NCI-H146 (cell line): ENCODE data around the gene SMARCA2.

Experiments used
- DNase-seq: peaks from one replicate; lab custom pipeline; 2025; lab: John Stamatoyannopoulos, UW

The SMARCA2 gene

DNA sequence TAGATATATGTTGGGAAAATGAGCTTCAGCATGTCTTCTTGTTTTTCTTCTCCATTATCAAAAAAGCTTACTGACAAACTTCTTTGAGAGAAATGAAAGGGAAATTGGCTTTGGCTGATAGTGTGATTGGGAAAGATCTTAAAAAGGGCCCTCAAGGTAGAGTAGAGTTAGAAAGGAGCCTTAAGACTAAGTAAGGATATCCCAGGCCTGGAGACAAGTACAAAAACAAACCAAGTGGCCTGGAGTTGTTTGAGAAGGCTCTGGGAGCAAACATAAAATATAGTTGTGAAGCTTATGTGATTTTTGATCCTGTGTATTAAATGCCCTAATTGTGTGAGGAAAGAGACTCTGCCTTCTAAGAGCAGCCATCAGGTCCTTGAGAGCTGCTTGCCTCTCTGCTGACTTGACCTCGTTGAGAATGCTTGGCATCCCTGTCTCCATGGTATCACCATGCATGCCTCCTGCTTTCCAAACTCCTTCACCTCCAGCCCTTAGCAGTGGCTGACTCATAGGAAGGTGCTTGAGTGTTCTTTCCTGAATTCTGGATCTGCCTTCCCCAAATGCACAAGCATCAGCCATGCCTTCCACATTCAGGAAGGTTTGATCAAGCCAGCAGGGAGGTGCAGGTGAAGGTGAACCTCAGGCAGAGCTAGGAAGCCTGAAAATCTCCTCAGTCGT lies 78.9 kb downstream of the SMARCA2 start:
- DNase-seq, result no peak

- DNase-seq, result no peak
Observed at GRCh38 chr9:2096376-2096970, 81.3 kb downstream of the SMARCA2 start.

DNA sequence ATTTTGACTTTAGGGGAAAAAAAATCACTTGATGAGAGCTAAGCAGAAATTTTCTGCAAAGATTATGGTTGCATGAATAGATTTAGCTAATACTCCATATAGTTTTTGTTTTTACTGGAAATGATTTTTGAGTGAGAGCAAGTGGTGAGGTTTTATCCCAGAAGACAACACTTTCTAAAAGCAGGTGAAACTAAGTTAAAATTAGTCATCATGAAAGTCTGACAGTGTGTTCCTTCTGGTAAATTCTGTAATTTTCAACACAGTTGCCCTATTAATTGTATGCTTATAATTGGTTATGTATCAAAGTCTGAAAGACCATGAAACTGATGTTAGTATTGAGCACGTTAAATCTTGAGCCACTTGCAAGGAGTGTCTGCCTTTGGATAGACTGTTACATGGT lies 91.5 kb downstream of the SMARCA2 start:
- DNase-seq, result no peak

- no peak for DNase-seq
Observed at GRCh38 chr9:2107906-2108451, 92.8 kb downstream of the SMARCA2 start.

DNA sequence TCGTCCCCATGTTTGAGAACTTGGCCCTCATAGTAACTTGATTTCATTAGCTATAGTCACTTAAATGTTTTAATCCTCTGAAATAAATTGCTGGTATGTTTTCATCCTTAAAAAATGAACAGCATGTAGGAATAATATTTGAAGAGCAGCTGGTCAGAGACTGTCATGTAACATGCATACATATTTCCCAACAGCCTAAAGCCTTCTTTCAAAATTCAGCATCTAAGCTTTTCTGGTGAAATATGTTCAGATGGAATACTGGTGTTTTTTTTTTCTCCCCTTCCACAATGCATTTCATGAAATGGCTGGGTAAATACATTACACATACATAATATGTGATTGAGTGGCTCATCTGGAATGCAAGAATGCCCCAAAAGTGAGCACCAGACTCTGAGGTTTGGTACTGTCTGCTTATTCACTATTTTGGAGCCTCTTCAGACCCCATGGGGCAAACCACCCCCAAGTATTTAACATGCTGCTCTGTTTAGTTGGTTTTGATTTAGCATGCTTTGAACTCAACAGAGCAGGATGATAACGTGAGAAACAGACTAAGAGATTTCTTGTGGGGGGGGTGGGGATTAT lies 94.0 kb downstream of the SMARCA2 start:
- DNase-seq, result no peak

GRCh38 chr9:2110036-2110435 lies 94.9 kb downstream of the SMARCA2 start:
- DNase-seq, result no peak

- peak; percentile 17 for DNase-seq
Observed at GRCh38 chr9:2116073-2116472, 100.9 kb downstream of the SMARCA2 start.

DNA sequence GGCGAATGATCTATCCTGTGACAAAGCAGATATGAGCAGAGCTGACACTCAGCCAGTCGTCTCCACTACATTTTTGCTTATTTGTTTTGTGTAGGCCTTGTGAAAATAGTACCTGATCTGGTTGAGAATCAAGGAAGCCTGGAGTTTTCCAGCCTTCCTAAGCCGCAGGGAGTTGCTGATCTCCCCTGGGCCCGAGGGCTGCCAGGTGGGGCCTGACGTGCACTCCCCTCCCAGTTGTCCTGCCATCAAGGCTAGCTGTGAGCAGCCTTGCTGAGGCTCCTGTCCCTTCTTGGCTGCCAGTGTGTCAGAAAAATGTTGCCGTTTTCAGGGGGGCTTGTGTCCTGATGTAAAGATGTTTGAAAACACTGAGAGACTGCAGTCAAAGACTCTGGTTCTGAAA lies 102.4 kb downstream of the SMARCA2 start:
- no peak for DNase-seq

DNA sequence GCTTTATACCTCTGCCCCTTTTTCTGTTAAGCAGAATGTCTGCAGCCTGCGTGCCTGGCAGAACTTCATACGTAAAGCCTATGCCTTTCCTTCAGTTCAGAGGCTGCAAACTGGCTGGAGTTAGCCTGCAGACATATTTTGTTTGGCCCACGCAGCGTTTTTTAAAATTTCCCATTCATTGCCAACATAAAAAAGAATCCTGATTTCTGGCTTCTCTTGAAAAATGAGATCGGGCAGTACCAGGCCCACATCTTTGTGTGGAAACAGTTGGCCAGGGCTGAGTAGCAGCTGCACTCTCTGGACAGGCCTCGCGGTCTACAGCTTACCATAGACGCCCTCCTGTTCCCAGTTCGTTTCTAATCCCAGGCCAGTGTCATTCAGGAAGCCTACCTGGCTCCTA lies 104.4 kb downstream of the SMARCA2 start:
- no peak for DNase-seq

- DNase-seq, result no peak
Observed at GRCh38 chr9:2120926-2121689, 106.0 kb downstream of the SMARCA2 start.

DNA sequence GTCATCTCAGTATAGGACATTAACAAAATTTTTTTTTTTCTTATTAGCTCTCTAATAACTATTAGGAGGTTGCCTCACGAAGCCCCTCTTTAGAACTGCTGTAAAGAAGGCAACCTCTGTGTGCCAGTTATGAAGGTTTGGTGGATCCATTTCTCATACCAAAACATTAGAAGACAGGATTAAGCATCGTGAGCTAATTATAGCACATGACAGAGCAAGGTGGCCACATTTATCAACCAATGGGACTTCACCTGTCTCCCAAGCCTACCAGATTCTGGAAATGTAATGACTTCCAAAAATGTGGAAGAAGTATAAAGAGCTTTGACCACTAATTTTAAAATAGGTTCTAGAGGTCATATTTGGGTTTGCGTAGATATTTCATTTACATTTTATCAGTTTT lies 107.2 kb downstream of the SMARCA2 start:
- no peak for DNase-seq

GRCh38 chr9:2125906-2126305 lies 110.8 kb downstream of the SMARCA2 start:
- no peak for DNase-seq

DNA sequence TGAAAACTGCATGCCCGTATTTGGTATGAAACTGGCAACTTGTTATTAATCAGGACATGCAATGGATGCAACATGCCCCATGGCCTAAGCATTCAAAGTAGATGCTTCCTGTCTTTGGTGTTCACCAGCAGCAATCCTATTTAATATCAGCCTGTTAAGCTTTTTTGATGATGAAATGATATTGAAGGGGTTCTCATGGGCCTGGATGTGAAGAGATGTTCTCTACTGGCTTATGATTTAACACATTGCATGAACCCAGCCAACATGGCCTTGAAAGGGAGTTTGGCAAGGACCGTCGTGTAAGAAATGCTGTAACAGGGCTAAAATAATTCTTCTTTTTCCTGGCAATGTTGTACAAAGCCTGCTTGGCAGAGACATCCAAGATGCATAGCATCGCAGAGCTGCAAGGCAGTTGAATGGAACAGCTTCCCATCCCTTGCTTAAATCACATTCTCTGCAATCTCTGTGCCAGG lies 111.2 kb downstream of the SMARCA2 start:
- DNase-seq, result no peak

- no peak for DNase-seq
Observed at GRCh38 chr9:2127486-2127885, 112.3 kb downstream of the SMARCA2 start.

GRCh38 chr9:2128141-2128540 lies 113.0 kb downstream of the SMARCA2 start:
- no peak for DNase-seq

- DNase-seq, result no peak
Observed at GRCh38 chr9:2128618-2129017, 113.5 kb downstream of the SMARCA2 start.

DNA sequence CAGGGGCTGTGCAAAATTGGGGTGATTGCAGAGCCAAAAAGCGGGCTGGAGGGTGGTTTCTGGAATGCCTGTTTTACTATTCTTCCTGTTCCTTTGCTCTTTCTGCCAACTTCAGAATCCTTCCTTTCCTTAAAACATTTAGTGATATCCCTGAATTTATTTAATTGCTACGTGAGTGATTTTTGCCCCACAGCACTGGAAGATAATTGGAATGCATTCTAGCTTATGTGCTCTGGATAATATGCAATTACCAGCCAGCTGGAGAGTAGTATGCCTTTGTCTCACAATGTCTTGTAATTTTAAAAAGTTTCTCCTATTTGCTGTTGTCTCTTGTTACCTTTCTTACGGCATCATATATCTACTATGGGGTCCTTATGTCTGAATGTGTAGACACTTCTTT lies 115.8 kb downstream of the SMARCA2 start:
- DNase-seq, result no peak

DNA sequence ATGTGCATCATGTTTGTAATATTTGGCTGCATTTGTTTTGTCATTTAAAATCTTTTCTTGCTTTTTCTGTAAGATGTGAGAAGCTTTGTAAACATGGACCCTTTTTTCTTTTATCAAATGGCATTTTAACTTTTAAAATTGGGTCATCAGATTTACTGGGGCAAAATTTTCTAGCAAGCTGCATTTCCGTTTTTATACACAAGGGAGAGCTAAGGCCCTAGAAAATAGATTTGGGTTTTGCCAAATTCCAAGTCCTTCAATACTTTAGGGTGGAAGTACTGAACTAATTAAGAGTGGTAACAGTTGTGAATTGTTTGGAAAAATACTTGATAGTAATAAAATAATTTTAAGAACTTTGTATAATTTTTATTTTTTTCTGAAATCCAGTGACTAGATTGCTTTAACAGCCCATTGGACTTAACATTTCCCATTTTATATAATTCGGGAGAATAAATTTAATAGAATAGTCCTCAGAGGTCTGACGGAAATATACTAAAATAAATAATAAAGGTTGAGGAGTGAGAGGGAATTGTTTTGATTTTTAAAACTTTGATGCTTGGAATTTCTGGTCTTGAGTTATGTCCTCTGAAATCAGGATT lies 117.4 kb downstream of the SMARCA2 start:
- peak; percentile 23 for DNase-seq

- DNase-seq, result no peak
Observed at GRCh38 chr9:2134391-2134790, 119.2 kb downstream of the SMARCA2 start.

GRCh38 chr9:2138646-2139045 lies 123.5 kb downstream of the SMARCA2 start:
- DNase-seq, result no peak

GRCh38 chr9:2140600-2141223 lies 125.6 kb downstream of the SMARCA2 start:
- no peak for DNase-seq

GRCh38 chr9:2142212-2142611 lies 127.1 kb downstream of the SMARCA2 start:
- DNase-seq, result no peak
